Tongue (tissue), 2 donors: ENCODE measurements around the gene CA6. TPM values are rescaled to one million over a fixed set of nuclear protein-coding genes. Genes with fewer than 3 reads are reported as not detected.
A peak's percentile ranks its signal among the peaks of the same experiment; 100 is the strongest.
"Not testable (repeated sequence)": the region's sequence is repeated elsewhere in the genome, so short reads cannot be mapped to it uniquely, and the experiment has no call there.

Source experiments
- DNase-seq: peaks from one replicate; pipeline ENCODE4 v3.0.0-alpha.2; 2015
- total RNA-seq: library from RNA; depleted of rRNA; stranded (reverse); fragments of >200 nt; gene quantifications from one replicate; pipeline ENCODE4 v1.2.3, GENCODE V29; 2014

Gene CA6
- total RNA-seq, 1 donor from 2014 or later = 1.0 TPM

GRCh38 chr1:8969937-8970336 lies 24.3 kb downstream of the CA6 start:
- DNase-seq = no peak

DNA sequence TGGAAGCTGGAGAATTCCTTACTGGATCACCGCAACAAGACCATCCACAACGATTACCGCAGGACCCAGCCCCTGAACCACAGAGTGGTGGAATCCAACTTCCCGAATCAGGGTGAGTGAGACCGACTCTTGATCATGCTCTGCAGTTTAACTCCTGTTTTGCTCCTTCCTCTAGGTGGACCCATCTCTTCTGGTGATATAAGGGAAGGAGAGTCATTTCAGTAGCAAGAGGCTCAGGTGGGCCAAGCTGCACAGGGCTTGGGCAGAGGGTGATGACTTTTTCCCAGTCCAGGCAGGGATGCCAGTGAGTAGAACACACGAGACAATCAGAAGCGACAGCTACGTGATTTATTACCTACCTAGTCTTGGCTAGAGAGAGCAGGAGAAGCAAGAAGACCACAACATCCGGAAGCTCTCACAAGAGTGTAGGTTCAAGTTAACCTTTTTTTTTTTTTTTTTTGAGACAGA lies 25.2 kb downstream of the CA6 start:
- no peak for DNase-seq

DNA sequence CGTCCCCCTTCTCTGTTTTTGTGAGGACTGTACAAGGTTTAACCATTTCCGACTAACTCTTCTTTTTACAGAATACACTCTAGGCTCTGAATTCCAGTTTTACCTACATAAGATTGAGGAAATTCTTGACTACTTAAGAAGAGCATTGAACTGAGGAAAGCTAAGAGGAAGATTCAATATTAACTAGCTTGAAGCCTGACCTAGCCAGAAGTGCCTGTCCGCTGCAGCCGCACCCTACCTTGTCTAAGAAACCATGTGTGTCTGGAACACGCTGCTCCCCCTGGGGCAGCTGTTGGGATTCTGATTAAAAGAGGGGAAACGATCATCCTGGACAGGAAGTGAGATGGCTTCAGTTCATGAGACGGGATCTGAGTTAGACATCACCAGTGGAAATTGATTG lies 28.9 kb downstream of the CA6 start:
- DNase-seq = no peak

DNA sequence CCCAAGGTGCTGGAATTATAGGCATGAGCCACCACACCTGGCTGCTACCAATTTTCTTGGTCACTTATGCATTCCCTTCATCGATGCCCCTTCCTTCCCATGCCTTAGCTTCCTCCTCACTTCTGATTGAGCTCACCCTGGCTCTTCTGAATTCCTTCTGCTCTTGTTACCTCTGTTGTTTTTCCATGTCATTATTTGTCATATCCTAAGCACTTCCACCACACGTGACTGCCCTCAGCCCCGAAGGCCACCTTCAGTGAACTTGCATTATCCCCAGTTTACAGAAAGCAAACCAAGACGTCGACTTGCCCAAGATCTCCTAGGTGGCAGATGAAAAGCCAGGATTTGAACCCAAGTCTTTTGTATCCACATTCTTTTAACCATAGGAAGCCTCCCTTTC lies 30.7 kb downstream of the CA6 start:
- no peak for DNase-seq

- no peak for DNase-seq
These were observed 31.3 kb downstream of the CA6 start for GRCh38 chr1:8976896-8977450.

DNA sequence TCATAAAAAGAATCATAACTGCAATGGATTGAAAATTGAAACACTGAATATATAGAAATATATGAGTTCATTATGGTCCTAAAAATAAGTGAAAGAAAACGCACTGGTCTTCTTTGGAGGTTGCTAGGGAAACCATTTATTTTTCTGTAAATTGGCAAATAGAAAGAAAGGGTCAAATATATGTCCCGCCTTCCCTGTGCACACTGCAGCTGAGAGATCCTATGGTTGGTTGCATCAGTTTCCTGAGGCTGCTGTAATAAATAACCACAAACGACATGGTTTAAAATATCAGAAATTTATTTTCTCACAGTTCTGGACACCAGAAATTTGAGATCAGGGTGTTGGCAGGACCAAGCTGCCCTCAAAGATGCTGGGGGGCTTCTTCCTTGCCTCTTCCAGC lies 35.0 kb downstream of the CA6 start:
- DNase-seq = no peak

- no peak for DNase-seq
These were observed 35.5 kb downstream of the CA6 start for GRCh38 chr1:8981169-8981568.

GRCh38 chr1:8984203-8984602 lies 38.5 kb downstream of the CA6 start:
- DNase-seq = no peak

- no peak for DNase-seq
These were observed 39.3 kb downstream of the CA6 start for GRCh38 chr1:8984990-8985389.

DNA sequence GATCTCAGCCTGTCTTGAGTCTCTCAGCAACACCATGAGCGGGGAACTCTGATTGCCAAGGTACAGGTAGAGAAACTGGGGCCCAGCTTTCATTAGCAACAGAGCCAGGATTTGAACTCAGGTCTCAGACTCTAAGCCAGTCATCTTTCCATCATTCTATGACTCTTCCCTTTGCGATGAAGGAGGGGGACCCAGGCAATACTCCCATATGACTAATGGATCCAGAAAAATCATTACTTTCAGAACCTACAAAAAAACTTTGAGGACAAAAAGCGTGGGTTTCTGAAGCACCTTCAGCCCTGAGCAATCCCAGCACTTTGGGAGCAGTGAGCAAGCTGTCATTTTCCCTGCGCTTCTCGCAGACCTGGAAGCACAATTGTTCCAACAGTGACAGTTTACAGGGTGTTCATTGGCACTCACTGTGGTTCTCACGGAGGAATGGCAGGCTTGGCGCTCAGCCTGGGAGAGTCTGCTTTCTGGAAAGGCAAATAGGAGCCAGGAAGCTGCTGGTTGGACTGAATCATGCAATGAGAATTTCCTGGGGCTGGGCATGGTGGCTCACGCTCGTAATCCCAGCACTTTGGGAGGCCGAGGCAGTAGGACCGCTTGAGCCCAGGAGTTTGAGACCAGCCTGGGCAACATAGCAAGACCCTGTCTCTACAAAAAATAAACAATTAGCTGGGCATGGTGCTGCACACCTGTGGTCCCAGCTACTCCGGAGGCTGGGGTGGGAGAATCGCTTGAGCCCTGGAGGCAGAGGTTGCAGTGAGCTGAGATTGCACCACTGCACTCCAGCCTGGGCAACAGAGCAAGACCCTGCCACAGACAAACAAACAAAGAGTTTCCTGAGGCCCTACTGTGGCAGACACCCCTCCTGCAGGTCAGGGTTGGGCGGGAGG lies 40.5 kb downstream of the CA6 start:
- DNase-seq = peak; percentile 66

GRCh38 chr1:8986814-8987190 lies 41.1 kb downstream of the CA6 start:
- no peak for DNase-seq

DNA sequence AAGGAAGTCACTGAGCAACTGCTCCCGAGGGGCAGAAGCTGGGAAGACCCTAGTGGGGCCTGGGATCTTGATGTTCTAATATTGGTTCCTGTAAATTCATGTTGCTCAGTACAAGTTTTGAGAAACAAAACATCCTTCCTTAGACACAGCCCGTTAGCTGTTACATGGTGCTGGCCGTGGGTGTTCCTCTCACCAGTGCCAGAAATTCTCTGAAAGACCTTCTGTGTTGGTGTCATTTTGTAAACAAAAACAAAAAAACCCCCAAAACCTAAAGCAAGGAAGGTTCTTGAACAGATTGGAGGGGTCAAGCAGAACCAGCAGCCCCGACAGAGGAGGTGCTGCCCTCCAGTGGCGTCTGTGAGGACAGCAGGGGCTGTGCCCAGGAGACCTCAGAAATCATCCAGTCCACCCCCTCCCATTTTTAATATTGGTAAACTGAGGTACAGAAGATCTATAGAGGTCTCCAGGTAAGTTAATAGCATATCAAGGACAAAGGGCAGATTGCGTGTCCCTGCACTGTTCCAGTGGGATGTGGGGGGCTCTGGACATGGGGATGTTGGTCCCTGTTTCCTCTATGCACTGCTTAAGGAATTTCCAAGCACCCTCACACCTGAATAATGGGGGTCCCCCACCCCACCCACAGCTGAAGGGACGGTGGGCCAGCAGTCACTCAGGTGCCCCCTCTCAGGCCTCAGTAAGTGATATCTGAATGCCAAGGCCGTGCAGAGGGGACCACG lies 42.4 kb downstream of the CA6 start:
- DNase-seq = peak; percentile 51

DNA sequence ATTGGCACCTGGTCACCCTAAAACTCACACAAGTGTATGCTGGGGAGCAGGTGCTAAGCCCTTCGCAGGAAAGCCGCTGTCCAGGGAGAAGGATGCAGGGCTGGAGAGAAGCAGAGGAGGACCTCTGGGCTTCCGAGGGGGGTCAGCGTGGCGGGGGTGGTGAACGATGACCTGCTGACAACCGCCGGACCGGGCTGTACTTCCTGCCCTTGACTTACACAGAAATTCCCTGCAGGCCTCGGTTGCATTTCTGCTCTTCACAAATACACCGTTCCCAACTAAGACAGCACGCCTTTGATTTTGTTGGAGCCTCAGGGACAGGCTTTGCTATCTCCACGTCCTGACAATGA lies 42.9 kb downstream of the CA6 start:
- no peak for DNase-seq

DNA sequence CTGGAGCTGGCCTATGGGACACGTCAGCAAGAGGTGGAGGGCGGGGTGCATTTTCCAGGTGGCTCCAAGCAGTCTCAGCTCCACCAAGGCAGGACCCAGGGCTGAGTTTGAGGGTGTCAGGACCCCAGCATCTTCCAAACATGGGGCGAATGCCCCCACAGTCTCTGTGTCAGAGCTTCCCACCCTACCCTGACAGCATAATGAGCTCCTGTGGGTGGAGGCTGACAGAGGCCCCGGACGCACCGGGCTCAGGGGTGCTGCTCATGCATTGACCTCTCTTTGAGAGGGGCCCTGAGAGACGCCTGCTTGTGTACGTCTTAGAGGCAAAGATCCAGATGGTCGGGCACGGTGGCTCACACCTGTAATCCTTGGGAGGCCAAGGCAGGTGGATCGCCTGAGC lies 43.4 kb downstream of the CA6 start:
- no peak for DNase-seq

- DNase-seq = no peak
These were observed 44.2 kb downstream of the CA6 start for GRCh38 chr1:8989821-8990220.

DNA sequence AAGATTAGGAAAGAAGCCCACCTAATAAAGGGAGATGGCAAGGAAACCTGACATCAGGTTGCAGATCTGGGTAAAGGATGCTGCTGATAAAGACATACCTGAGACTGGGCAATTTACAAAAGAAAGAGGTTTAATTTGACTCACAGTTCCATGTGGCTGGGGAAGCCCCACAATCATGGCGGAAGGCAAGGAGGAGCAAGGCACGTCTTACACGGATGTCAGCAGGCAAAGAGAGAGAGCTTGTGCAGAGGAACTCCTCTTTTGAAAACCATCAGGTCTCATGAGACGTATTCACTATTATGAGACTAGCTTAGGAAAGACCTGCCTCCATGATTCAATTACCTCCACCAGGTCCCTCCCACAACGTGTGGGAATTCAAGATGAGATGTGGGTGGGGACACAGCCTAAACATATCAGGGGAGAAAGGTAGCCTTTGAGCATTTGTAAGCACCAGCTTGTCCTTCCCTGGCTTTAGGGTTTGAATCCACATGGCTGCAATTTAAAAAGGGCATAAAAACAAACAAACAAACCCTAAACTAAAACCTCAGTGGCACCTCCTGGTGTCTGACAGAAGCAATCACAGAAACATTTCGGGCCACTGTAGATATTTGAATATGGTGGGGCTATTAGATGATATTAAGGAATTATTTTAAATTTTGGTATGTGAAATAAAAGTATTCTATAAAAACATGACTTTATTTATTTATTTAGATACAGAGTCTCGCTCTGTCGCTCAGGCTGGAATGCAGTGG lies 47.4 kb downstream of the CA6 start:
- no peak for DNase-seq

DNA sequence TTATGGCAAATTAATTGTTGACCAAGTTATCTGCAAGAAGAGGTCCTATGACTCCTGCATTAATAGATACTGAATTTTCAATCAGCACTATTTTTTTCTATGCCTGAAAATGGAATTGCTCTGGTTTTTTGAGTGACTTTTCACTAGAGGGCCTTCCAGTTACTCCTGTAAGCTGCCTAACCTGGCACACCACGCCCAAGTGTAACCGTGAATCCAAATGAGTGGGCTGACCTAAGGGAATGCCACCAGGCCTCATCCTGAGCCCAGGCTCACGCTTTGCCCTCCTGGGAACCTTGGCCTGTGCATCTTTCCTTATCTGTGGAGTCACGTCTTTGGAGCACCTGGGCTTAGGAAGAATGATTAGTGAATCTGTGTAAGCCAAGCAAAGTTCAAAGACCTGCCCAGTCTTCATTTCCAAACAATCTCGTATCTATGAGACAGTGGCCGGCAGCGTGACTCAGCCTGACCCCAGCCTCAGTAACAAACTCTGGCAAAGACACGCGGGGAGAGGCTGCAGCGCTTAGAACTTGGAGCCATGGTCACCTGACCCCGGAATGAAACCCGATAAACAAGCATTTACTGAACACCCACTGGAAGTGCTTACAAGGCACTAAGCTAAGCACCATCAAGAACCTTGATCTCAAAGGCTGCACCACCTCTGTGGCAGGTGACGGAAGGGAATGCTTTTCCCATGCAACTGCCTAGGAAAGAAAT lies 48.5 kb downstream of the CA6 start:
- not testable (repeated sequence) for DNase-seq

- DNase-seq = peak; percentile 36
These were observed 56.0 kb downstream of the CA6 start for GRCh38 chr1:9001534-9002214.

GRCh38 chr1:9002215-9002560 lies 56.5 kb downstream of the CA6 start:
- not testable (repeated sequence) for DNase-seq

GRCh38 chr1:9004031-9004699 lies 58.5 kb downstream of the CA6 start:
- no peak for DNase-seq
